DOHH2 (cell line): ENCODE results near the gene SPDYE17.
"Not testable (repeated sequence)": the region's sequence is repeated elsewhere in the genome, so short reads cannot be mapped to it uniquely, and the experiment has no call there.

ENCODE experiments used
- H3F3A ChIP-seq: fragments of 200-600 bp; sonication (generic), shearing (Covaris generic); 2 replicates; pipeline ENCODE4 v1.6.0; 2016; ENCODE audit warnings: antibody characterized with exemption, mild to moderate bottlenecking; ENCODE audit not compliant: control insufficient read depth, insufficient read depth
- H3K27ac ChIP-seq: fragments of 200-600 bp; sonication (generic); 2 replicates; pipeline ENCODE4 v1.5.1; 2014; ENCODE audit warnings: low read depth, mild to moderate bottlenecking, low read length, moderate library complexity
- H3K27me3 ChIP-seq: fragments of 200-600 bp; sonication (generic); 2 replicates; pipeline ENCODE4 v1.6.1; 2014; ENCODE audit warnings: mild to moderate bottlenecking, low read length, mixed read lengths; ENCODE audit not compliant: control insufficient read depth
- H3K36me3 ChIP-seq: fragments of 200-600 bp; sonication (generic); 2 replicates; pipeline ENCODE4 v1.6.1; 2014; ENCODE audit warnings: mild to moderate bottlenecking, low read length, moderate library complexity, mixed read lengths; ENCODE audit not compliant: control insufficient read depth
- H3K4me1 ChIP-seq: fragments of 200-600 bp; sonication (generic); 2 replicates; pipeline ENCODE4 v1.6.1; 2014; ENCODE audit warnings: mild to moderate bottlenecking, low read length, mixed read lengths; ENCODE audit not compliant: control insufficient read depth
- H3K4me2 ChIP-seq: fragments of 200-600 bp; sonication (generic); 2 replicates; pipeline ENCODE4 v1.6.0; 2014; ENCODE audit warnings: mild to moderate bottlenecking, low read length, moderate library complexity
- H3K4me3 ChIP-seq: fragments of 200-600 bp; sonication (generic); 2 replicates; pipeline ENCODE4 v1.5.1; 2014; ENCODE audit warnings: mild to moderate bottlenecking, low read length, mixed read lengths
- H3K79me2 ChIP-seq: fragments of 200-600 bp; sonication (generic); 2 replicates; pipeline ENCODE4 v1.6.1; 2014; ENCODE audit warnings: mild to moderate bottlenecking, low read length, mixed read lengths; ENCODE audit not compliant: control insufficient read depth
- H3K9me2 ChIP-seq: fragments of 200-600 bp; sonication (generic); replicated peaks from 2 replicates; pipeline ENCODE4 v1.6.1; 2014; ENCODE audit warnings: mild to moderate bottlenecking, low read length, mixed read lengths; ENCODE audit not compliant: control insufficient read depth
- H3K9me3 ChIP-seq: fragments of 200-600 bp; sonication (generic); 2 replicates; pipeline ENCODE4 v1.6.1; 2014; ENCODE audit warnings: antibody characterized with exemption, low read length, mixed read lengths; ENCODE audit not compliant: control insufficient read depth, insufficient read depth
- H4K20me1 ChIP-seq: fragments of 200-600 bp; sonication (generic); 2 replicates; pipeline ENCODE4 v1.6.0; 2014; ENCODE audit warnings: low read depth, mild to moderate bottlenecking, antibody characterized with exemption, low read length, moderate library complexity; ENCODE audit not compliant: control insufficient read depth, insufficient read depth

SPDYE17 gene

GRCh38 chr7:77063732-77064131 lies 31.6 kb upstream of the SPDYE17 start:
- not testable (repeated sequence) for H3K4me2 ChIP-seq, H3K36me3 ChIP-seq, H3K4me3 ChIP-seq, H3K9me3 ChIP-seq, H3F3A ChIP-seq, H3K9me2 ChIP-seq, H3K27me3 ChIP-seq, H3K27ac ChIP-seq, H3K4me1 ChIP-seq, H4K20me1 ChIP-seq, H3K79me2 ChIP-seq

GRCh38 chr7:77062557-77062956 lies 30.4 kb upstream of the SPDYE17 start, which contains the start of gene SPDYE18:
Gene SPDYE18, minus strand, starts transcription at chr7:77062558. Its CDS starts 2,046 bp downstream, at chr7:77060512.
- H3K4me1 ChIP-seq, H3F3A ChIP-seq, H3K4me3 ChIP-seq, H3K36me3 ChIP-seq, H3K9me3 ChIP-seq, H3K4me2 ChIP-seq, H4K20me1 ChIP-seq, H3K27me3 ChIP-seq, H3K27ac ChIP-seq, H3K79me2 ChIP-seq, H3K9me2 ChIP-seq: not testable (repeated sequence)

- not testable (repeated sequence) for H3K4me2 ChIP-seq, H3K4me1 ChIP-seq, H3K27ac ChIP-seq, H3K4me3 ChIP-seq, H3K9me3 ChIP-seq, H4K20me1 ChIP-seq, H3K9me2 ChIP-seq, H3F3A ChIP-seq, H3K79me2 ChIP-seq, H3K27me3 ChIP-seq, H3K36me3 ChIP-seq
Observed at GRCh38 chr7:77026349-77026748, 5.8 kb downstream of the SPDYE17 start.

- not testable (repeated sequence) for H3K27ac ChIP-seq, H3K9me3 ChIP-seq, H3K27me3 ChIP-seq, H4K20me1 ChIP-seq, H3F3A ChIP-seq, H3K4me2 ChIP-seq, H3K79me2 ChIP-seq, H3K4me1 ChIP-seq, H3K9me2 ChIP-seq, H3K4me3 ChIP-seq, H3K36me3 ChIP-seq
Observed at GRCh38 chr7:77010074-77010680, 22.0 kb downstream of the SPDYE17 start.

- H3F3A ChIP-seq, H3K27ac ChIP-seq, H3K4me3 ChIP-seq, H3K36me3 ChIP-seq, H3K9me3 ChIP-seq, H4K20me1 ChIP-seq, H3K9me2 ChIP-seq, H3K4me1 ChIP-seq, H3K27me3 ChIP-seq, H3K4me2 ChIP-seq, H3K79me2 ChIP-seq: not testable (repeated sequence)
Observed at GRCh38 chr7:77008000-77008399, 24.2 kb downstream of the SPDYE17 start.

GRCh38 chr7:77006127-77007110 lies 25.7 kb downstream of the SPDYE17 start:
- not testable (repeated sequence) for H3K4me3 ChIP-seq, H3K36me3 ChIP-seq, H3K27me3 ChIP-seq, H4K20me1 ChIP-seq, H3K9me3 ChIP-seq, H3K27ac ChIP-seq, H3K4me2 ChIP-seq, H3F3A ChIP-seq, H3K4me1 ChIP-seq, H3K79me2 ChIP-seq, H3K9me2 ChIP-seq

GRCh38 chr7:77005461-77006057 lies 26.6 kb downstream of the SPDYE17 start:
- not testable (repeated sequence) for H4K20me1 ChIP-seq

GRCh38 chr7:77004151-77004550 lies 28.0 kb downstream of the SPDYE17 start:
- not testable (repeated sequence) for H3K27me3 ChIP-seq, H3K27ac ChIP-seq, H3K9me3 ChIP-seq, H3K36me3 ChIP-seq, H3K9me2 ChIP-seq, H3K4me1 ChIP-seq, H3K4me2 ChIP-seq, H3K4me3 ChIP-seq, H3F3A ChIP-seq, H4K20me1 ChIP-seq, H3K79me2 ChIP-seq

More at GRCh38 chr7:77005461-77006057, 26.6 kb downstream of the SPDYE17 start:
- not testable (repeated sequence) for H3F3A ChIP-seq, H3K36me3 ChIP-seq, H3K79me2 ChIP-seq, H3K9me3 ChIP-seq, H3K9me2 ChIP-seq, H3K27ac ChIP-seq, H3K27me3 ChIP-seq, H3K4me1 ChIP-seq, H3K4me3 ChIP-seq, H3K4me2 ChIP-seq
